Measurements from ENCODE around the gene IL3RA. TPM values are rescaled to one million over a fixed set of nuclear protein-coding genes. Genes with fewer than 3 reads are reported as not detected.

The IL3RA gene
- total and polyA plus RNA-seq, 2 experiments from 2014 or later, result 0.86 TPM; not detected in 1

DNA sequence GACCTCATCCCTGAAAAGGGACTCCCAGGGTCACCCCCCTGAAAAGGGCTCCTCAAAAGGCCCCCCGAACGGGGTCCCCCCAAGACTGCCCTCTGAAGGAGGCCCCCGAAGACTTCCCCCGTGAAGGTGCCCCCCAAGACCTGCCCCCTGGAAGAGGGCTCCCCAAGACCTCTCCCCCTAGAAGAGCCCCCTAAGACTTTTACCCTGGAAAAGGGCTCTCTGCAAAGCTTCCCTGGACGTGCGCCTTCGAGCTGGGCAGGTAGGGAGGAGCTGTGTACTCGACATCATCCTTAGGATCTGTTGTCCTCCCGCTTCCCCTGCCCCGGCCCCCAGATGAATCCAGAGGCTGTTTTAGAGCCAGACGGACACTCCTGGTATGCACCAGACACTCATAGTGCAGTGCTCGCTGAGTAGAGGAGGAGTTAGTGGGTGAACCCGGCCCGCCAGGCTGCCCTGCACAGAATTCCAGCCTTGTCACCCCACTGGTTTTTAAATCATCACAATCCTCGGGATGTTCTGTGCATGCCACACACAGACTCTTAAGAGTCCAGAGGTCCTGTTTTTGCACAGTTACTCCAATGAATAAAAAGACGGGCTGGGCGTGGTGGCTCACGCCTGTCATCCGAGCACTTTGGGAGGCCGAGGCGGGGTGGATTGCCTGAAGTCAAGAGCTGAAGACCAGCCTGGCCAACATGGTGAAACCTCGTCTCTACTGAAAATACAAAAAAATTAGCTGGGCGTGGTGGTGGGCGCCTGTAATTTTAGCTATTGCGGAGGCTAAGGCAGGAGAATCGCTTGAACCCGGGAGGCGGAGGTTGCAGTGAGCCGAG, 61.1 kb downstream of the IL3RA start:
- H3K27ac ChIP-seq (ENCODE audit: low read depth), result no peak overlapping the region
- DNase-seq (ENCODE audit: low spot score), result no peak
- H3K36me3 Mint-ChIP-seq (ENCODE audit: low read depth), result peaks cover 65% of the 10 kb centered on the region
- peaks cover 5% of the 10 kb centered on the region; the same call in 1 of the 3 replicates for H3K9me3 Mint-ChIP-seq
- peaks cover 15% of the 10 kb centered on the region for H3K27me3 Mint-ChIP-seq (ENCODE audit: insufficient read depth, low read depth, poor library complexity)
- no peak overlapping the region for H3K27ac Mint-ChIP-seq
- peaks cover 18% of the 10 kb centered on the region; the same call in 1 of the 2 replicates for H3F3A ChIP-seq (replicated peaks; ENCODE audit: low read depth)
- H3K4me2 ChIP-seq, result no peak overlapping the region
- no peak overlapping the region for H3K4me3 ChIP-seq
- H4K20me1 ChIP-seq (replicated peaks; ENCODE audit: insufficient read depth), result peaks cover 18% of the 10 kb centered on the region
- no peak overlapping the region for H3K4me3 Mint-ChIP-seq
- peaks cover 17% of the 10 kb centered on the region for H3K4me1 Mint-ChIP-seq
- H3K9me2 ChIP-seq (ENCODE audit: insufficient read depth), result no peaks in the 10 kb centered on the region
- H3K27me3 ChIP-seq (ENCODE audit: insufficient read depth), result no peaks in the 10 kb centered on the region
- H3K79me2 ChIP-seq (replicated peaks; ENCODE audit: insufficient read depth), result peaks cover 31% of the 10 kb centered on the region
- no peaks in the 10 kb centered on the region for H3K36me3 ChIP-seq (ENCODE audit: insufficient read depth)
- H2AFZ ChIP-seq, result no peak overlapping the region
- ATAC-seq, result no peak
- H3K4me1 ChIP-seq (ENCODE audit: insufficient read depth), result peaks cover 11% of the 10 kb centered on the region; the same call in 1 of the 2 replicates
- no peak for TF ChIP-seq STAT1 (IDR thresholded peaks at IDR 0.05; ENCODE audit: unreplicated experiment)
- no peak for TF ChIP-seq NANOG (IDR thresholded peaks at IDR 0.05; ENCODE audit: borderline replicate concordance)
- TF ChIP-seq, protein P1, sequence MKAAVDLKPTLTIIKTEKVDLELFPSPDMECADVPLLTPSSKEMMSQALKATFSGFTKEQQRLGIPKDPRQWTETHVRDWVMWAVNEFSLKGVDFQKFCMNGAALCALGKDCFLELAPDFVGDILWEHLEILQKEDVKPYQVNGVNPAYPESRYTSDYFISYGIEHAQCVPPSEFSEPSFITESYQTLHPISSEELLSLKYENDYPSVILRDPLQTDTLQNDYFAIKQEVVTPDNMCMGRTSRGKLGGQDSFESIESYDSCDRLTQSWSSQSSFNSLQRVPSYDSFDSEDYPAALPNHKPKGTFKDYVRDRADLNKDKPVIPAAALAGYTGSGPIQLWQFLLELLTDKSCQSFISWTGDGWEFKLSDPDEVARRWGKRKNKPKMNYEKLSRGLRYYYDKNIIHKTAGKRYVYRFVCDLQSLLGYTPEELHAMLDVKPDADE (IDR thresholded peaks at IDR 0.05), result no peak
- TF ChIP-seq EZH2 (IDR thresholded peaks at IDR 0.05; ENCODE audit: low read depth, unreplicated experiment), result no peak
- no peak for TF ChIP-seq ZNF462 (CRISPR knock-in tag; IDR thresholded peaks at IDR 0.05)
- no peak for TF ChIP-seq ZNF114 (CRISPR knock-in tag; IDR thresholded peaks at IDR 0.05)
- TF ChIP-seq CTCF (conservative IDR thresholded peaks at IDR 0.05; ENCODE audit: low read depth in 2 of 2), result no peak
- no peak for TF ChIP-seq CREB1 (CRISPR knock-in tag; IDR thresholded peaks at IDR 0.05; ENCODE audit: low read depth)
- no peak for TF ChIP-seq JUNB (IDR thresholded peaks at IDR 0.05; ENCODE audit: unreplicated experiment)
